HPDE6-E6E7 (cell line): ENCODE measurements around the gene XIAP.
"Not testable (repeated sequence)": the region's sequence is repeated elsewhere in the genome, so short reads cannot be mapped to it uniquely, and the experiment has no call there.

ENCODE experiments used
- DNase-seq: peaks from one replicate; pipeline ENCODE4 v3.0.0; 2011; ENCODE audit warnings: missing footprints; ENCODE audit errors: extremely low spot score

The XIAP gene

DNA sequence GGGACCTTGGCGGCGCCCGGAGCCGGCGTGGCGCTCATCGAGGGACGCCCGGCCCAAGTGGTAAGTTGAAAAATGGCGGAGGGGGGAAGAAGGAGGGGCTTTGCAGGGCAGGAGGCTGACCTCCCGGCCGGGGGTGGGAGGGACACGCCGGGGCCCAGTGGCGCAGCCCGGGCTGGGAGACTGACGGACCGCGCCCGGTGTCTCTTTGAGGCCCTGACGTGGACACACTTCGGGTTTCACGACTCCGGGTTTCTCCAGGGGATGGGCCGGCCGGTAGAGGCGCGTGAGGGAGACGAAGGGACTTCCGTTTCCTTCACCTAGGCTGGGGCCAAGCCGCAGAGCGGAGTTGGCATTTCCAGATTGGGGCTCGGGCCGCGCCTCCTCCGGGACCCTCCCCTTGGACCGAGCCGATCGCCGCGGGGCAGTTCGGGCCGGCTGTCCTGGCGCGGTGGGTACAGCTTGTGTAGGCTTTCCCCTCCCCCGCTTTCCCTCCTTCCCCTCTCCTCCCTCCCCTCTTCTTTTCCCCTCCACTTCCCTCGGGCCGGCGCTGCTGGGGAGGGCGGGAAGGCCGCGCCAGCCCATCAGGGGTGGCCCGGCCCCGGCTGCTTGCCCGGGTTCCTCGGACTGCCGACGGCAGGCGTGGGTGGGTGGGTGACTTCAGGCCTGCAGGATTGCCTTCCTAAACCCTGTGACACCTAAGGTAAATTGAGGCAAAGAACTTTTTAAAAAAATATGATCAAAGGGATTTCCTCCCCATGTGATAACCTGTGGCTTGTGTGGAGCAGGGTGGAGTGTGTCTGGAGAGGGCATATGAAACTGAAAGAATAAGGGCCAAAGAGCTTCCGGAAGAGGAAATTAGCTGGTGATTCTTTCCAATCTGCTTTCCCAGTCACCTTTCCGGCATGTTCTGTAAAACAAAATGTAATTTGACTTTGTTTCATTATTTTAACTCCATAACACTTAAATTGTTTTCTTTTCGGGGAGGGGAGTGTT lies at the start of gene XIAP:
TSS of gene XIAP (plus strand) at position 208 of the 993 bp plus-strand sequence. CDS start 25,610 bp downstream, outside the sequence.
- peak; percentile 78 for DNase-seq

- no peak for DNase-seq
These were observed 45.5 kb upstream of the XIAP start for GRCh38 chrX:123814343-123814742.

- not testable (repeated sequence) for DNase-seq
These were observed 44.9 kb upstream of the XIAP start for GRCh38 chrX:123814934-123815394.

DNA sequence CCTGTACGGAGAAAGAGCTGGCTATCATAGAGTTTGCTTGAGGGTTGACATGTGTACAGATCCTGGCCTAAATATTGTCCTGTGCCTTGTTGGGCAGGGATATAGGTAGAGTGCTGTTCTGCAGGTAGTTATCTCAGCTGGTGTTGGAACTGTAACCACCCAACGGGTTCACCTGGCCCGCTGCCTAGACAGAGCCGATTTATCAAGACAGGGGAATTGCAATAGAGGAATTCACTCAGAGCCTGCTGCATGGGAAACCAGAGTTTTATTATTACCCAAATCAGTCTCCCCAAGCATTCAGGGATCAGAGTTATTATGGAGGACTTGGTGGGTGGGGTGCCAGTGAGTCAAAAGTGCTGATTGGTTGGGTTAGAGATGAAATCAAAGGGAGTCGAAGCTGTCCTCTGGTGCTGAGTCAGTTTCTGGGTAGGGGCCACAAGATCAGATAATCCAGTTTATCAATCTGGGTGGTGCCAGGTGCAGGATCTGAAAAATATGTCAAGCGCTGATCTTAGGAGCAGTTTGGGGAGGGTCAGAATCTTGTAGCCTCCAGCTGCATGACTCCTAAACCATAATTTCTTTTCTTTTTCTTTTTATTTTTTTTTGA lies 42.5 kb upstream of the XIAP start:
- no peak for DNase-seq

GRCh38 chrX:123818243-123818642 lies 41.6 kb upstream of the XIAP start:
- DNase-seq, result peak; percentile 76

DNA sequence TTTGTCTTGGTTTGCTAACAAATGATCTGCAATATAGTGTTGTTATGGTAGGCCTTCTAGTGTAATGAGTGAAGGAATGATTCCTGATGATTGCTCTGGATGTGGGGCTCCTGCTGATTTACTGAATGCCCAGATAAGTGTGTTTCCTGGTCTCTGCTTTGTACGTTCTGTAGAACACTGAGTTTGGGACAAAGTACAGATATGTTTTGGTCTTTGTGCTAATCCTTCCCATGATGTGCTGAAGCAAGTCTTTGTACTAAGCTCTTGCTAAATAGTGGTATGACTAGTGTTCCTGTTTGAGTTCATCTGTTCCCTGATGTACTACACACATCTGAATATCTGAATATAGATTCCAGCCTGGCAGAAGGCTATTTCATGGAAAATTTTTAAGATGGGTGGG lies 36.9 kb upstream of the XIAP start:
- DNase-seq, result no peak

GRCh38 chrX:123830309-123830708 lies 29.5 kb upstream of the XIAP start:
- DNase-seq, result peak; percentile 46

GRCh38 chrX:123833387-123833786 lies 26.5 kb upstream of the XIAP start:
- peak; percentile 48 for DNase-seq

DNA sequence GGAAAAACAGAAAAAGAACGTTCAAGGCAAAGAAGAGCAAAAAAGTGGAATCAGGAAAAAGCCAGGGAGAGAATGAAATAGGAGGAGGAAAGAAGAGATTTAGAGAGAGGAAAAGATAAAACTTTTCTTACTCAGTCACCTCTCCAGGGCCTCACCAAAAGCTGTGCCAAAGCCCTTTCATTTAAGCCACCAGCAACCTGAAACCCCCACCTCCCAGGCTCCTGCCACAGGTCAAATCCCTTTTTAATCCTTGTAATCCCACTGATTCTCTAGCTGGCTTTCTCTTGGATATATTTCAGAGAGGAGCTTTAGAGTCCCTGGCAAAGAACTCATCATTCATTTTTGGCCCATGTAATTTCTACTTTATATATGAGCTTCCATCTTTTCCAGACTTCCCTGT lies 25.7 kb upstream of the XIAP start:
- no peak for DNase-seq

DNA sequence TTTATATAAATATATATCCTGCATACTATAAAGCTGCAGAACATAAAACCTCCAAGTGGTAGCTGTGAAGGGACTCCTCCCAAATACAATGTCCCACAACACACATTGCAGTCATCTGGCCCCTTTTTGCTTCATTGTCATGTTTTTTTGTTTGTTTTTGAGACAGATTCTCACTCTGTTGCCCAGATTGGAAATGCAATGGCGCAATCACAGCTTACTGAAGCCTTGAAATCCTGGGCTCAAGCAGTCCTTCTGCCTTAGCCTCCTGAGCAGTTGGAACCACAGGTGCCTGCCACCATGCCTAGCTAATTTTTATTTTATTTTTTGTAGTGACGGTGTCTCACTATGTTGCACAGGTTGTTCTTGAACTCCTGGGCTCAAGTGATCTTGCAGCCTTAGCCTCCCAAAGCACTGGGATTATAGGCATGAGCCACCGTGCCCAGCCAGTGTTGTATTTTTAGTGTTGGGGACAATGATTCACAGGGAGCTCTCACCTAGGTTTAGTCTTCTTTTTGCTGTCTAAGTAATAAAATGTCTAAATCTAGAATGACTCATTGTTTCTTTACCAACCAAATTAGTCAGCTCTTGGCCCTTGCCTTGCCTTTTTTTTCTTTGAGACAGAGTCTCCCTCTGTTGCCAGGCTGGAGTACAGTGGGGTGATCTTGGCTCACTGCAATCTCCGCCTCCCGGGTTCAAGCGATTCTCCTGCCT lies 24.0 kb upstream of the XIAP start:
- DNase-seq, result peak; percentile 52

DNA sequence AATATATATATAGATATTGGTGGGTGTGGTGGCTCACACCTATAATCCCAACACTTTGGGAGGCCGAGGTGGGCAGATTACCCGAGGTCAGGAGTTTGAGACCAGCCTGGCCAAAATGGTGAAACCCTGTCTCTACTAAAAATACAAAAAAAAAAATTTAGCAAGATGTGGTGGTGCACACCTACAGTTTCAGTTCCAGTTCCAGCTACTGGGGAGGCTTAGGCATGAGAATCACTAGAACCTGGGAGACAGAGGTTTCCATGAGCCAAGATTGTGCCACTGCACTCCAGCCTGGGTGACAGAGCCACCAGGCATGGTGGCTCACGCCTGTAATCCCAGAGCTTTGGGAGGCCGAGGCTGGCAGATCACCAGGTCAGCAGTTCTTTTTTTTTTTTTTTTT lies 14.7 kb upstream of the XIAP start:
- DNase-seq, result not testable (repeated sequence)

GRCh38 chrX:123846577-123847038 lies 13.2 kb upstream of the XIAP start:
- DNase-seq, result no peak

DNA sequence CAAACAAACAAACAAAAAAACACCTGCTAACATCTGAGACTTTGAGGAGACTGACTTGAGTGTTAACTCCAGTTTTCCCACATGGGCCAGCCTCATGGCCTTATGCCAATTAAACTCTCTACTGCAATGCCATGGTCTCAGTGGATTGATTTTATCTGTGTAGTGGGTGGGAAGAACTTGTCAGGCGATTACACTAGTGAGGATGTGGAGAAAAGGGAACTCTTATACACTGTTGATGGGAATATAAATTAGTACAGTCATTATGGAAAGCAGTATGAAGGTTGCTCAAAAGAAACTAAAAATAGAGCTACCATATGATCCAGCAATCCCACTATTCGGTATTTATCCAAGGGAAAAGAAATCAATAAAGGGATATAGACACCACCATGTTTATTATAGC lies 12.8 kb upstream of the XIAP start:
- DNase-seq, result no peak

GRCh38 chrX:123849096-123849495 lies 10.8 kb upstream of the XIAP start:
- no peak for DNase-seq

- not testable (repeated sequence) for DNase-seq
These were observed 9.9 kb upstream of the XIAP start for GRCh38 chrX:123849906-123850305.

- DNase-seq, result no peak
These were observed 8.8 kb upstream of the XIAP start for GRCh38 chrX:123851079-123851478.

- DNase-seq, result no peak
These were observed 5.5 kb upstream of the XIAP start for GRCh38 chrX:123854329-123854728.

GRCh38 chrX:123859409-123859845 lies 426 bp upstream of the XIAP start:
- peak; percentile 53 for DNase-seq

GRCh38 chrX:123860983-123861382 lies 1.1 kb downstream of the XIAP start:
- DNase-seq, result no peak

DNA sequence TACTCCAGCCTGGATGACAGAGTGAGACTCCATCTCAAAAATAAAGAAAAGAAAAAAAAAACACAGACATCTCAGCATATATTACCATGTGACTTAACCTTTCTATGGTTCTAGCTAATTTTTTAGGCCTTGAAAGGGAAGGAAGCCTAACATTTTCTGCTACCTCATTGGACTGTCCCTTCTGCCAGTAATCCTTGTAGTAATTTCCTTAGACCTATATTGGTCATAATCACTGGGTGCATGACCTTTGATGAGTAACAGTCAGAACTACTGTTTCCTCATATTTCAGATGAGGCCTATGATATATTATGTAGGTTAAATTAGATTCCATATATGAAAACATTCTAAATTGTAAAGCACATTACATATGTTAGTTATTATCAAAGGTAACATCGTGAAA lies 9.6 kb downstream of the XIAP start:
- no peak for DNase-seq

DNA sequence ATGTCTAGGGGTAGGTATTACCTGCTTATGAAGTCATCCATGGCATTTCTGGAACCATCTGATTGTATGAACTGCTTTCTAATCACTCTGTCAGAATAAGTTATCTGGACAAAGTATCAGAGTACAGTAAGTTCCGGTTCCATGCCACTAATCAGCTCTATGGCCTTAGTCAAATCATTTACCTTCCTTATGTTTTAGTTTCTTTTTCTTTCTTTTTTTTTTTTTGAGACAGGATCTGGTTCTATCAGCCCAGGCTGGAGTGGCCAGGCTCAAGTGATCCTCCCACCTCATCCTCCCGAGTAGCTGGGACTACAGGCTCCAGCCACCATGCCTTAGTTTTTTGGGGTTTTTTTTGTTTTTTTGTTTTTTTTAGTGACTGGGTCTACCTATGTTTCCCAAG lies 11.5 kb downstream of the XIAP start:
- no peak for DNase-seq

DNA sequence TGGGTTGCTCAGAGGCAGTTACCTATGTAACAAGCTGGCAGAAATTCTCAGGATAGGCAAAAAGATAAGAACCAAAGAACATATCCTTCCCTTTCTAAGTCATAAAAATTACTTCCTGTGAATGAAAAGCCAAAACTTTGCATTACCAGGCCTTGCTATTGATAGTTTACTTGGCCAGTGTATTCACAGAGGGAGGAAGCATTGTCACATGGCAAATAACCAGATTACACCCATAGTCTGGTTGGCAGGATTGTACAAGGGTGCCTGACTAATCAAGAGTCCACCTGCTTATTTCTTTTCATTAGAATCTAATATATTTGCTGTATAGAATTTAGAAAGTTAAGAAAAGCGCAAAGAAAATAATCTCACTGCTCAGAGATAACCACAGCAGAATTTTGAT lies 14.1 kb downstream of the XIAP start:
- no peak for DNase-seq
